OCI-LY3 (cell line): ENCODE measurements around the gene MAGI2.

ENCODE experiments used
- H2AFZ ChIP-seq: fragments of 200-600, 300-600 bp; shearing (Covaris generic); 2 replicates; pipeline ENCODE4 v1.6.0; 2014; ENCODE audit warnings: antibody characterized with exemption, low read depth, low read length
- H3K27ac ChIP-seq: fragments of 200-600, 300-600 bp; sonication (generic); 2 replicates; pipeline ENCODE4 v1.5.1; 2014; ENCODE audit warnings: mild to moderate bottlenecking, low read length, moderate library complexity, mixed read lengths
- H3K27me3 ChIP-seq: fragments of 200-600, 300-600 bp; sonication (generic); 2 replicates; pipeline ENCODE4 v1.6.1; 2014; ENCODE audit warnings: low read depth, low read length, mixed read lengths
- H3K36me3 ChIP-seq: fragments of 200-600, 300-600 bp; sonication (generic); replicated peaks from 2 replicates; pipeline ENCODE3; 2014; ENCODE audit warnings: low read depth, low read length, mixed read lengths
- H3K4me1 ChIP-seq: fragments of 300-600, 200-600 bp; sonication (generic); 2 replicates; pipeline ENCODE4 v1.6.1; 2014; ENCODE audit warnings: low read length, mixed read lengths
- H3K4me2 ChIP-seq: fragments of 200-600, 300-600 bp; sonication (generic); 2 replicates; pipeline ENCODE4 v1.6.1; 2014; ENCODE audit warnings: low read length, mixed read lengths
- H3K4me3 ChIP-seq: fragments of 300-600, 200-600 bp; sonication (generic); 2 replicates; pipeline ENCODE4 v1.5.1; 2014; ENCODE audit warnings: antibody characterized with exemption, mild to moderate bottlenecking, low read length, moderate library complexity
- H3K79me2 ChIP-seq: fragments of 300-600, 200-600 bp; shearing (Covaris generic); 2 replicates; pipeline ENCODE4 v1.6.1; 2014; ENCODE audit warnings: mild to moderate bottlenecking, low read length, mixed read lengths
- H3K9ac ChIP-seq: fragments of 300-600, 200-600 bp; shearing (Covaris generic); 2 replicates; pipeline ENCODE4 v1.6.0; 2014; ENCODE audit warnings: mild to moderate bottlenecking, low read length, moderate library complexity
- H3K9me3 ChIP-seq: fragments of 200-600, 300-600 bp; shearing (Covaris generic); 2 replicates; pipeline ENCODE4 v1.6.1; 2014; ENCODE audit warnings: low read length, mixed read lengths; ENCODE audit not compliant: insufficient read depth
- H4K20me1 ChIP-seq: fragments of 200-600, 300-600 bp; sonication (generic); 2 replicates; pipeline ENCODE4 v1.6.1; 2016; ENCODE audit warnings: low read length, mixed read lengths; ENCODE audit not compliant: insufficient read depth
- CTCF ChIP-seq: fragments of 200-600, 300-600 bp; sonication (generic); IDR thresholded peaks from 2 replicates; pipeline ENCODE4 v1.5.1; 2014; ENCODE audit warnings: antibody characterized with exemption, low read length, low read depth
- EZH2phosphoT487 ChIP-seq: fragments of 200-600 bp; shearing (Covaris generic); IDR thresholded peaks from 2 replicates; pipeline ENCODE4 v1.6.1; 2018; ENCODE audit warnings: antibody characterized with exemption, mixed run types, low read depth

The MAGI2 gene

GRCh38 chr7:79434098-79434497, 19.4 kb downstream of the MAGI2 start:
- no peak for TF ChIP-seq CTCF
- no peak for TF ChIP-seq EZH2phosphoT487
- no peak overlapping the region for H3K4me2 ChIP-seq
- no peaks in the 10 kb centered on the region for H4K20me1 ChIP-seq
- no peaks in the 10 kb centered on the region for H3K79me2 ChIP-seq
- no peak overlapping the region for H2AFZ ChIP-seq
- H3K4me1 ChIP-seq, result no peaks in the 10 kb centered on the region
- no peaks in the 10 kb centered on the region for H3K27me3 ChIP-seq
- H3K4me3 ChIP-seq, result no peak overlapping the region
- H3K36me3 ChIP-seq, result no peaks in the 10 kb centered on the region
- no peaks in the 10 kb centered on the region for H3K9me3 ChIP-seq
- H3K9ac ChIP-seq, result no peak overlapping the region
- H3K27ac ChIP-seq, result no peak overlapping the region

- H3K4me2 ChIP-seq, result no peak overlapping the region
- no peak overlapping the region for H2AFZ ChIP-seq
- TF ChIP-seq CTCF (no peak), EZH2phosphoT487 (no peak)
- H3K9me3 ChIP-seq, result no peaks in the 10 kb centered on the region
- no peaks in the 10 kb centered on the region for H3K4me1 ChIP-seq
- H4K20me1 ChIP-seq, result no peaks in the 10 kb centered on the region
- H3K27ac ChIP-seq, result no peak overlapping the region
- no peaks in the 10 kb centered on the region for H3K27me3 ChIP-seq
- H3K36me3 ChIP-seq, result no peaks in the 10 kb centered on the region
- no peaks in the 10 kb centered on the region for H3K79me2 ChIP-seq
- no peak overlapping the region for H3K4me3 ChIP-seq
- no peak overlapping the region for H3K9ac ChIP-seq
Measured at GRCh38 chr7:79430391-79430790, 23.1 kb downstream of the MAGI2 start.

GRCh38 chr7:79425665-79426064, 27.8 kb downstream of the MAGI2 start:
- Histone ChIP-seq H3K79me2 (no peaks in the 10 kb centered on the region), H3K4me1 (no peaks in the 10 kb centered on the region)
- no peak for TF ChIP-seq EZH2phosphoT487
- no peak for TF ChIP-seq CTCF

GRCh38 chr7:79421751-79422150, 31.7 kb downstream of the MAGI2 start:
- H3K4me1 ChIP-seq, result no peaks in the 10 kb centered on the region
- no peak overlapping the region for H3K9ac ChIP-seq
- H4K20me1 ChIP-seq, result no peaks in the 10 kb centered on the region
- no peaks in the 10 kb centered on the region for H3K36me3 ChIP-seq
- no peak overlapping the region for H2AFZ ChIP-seq
- no peaks in the 10 kb centered on the region for H3K9me3 ChIP-seq
- H3K4me3 ChIP-seq, result no peak overlapping the region
- H3K27ac ChIP-seq, result no peak overlapping the region
- no peaks in the 10 kb centered on the region for H3K27me3 ChIP-seq
- TF ChIP-seq CTCF, result no peak
- TF ChIP-seq EZH2phosphoT487, result no peak
- H3K79me2 ChIP-seq, result no peaks in the 10 kb centered on the region
- no peak overlapping the region for H3K4me2 ChIP-seq

More at GRCh38 chr7:79425665-79426064, 27.8 kb downstream of the MAGI2 start:
- H3K4me3 ChIP-seq, result no peak overlapping the region
- no peak overlapping the region for H3K9ac ChIP-seq
- H2AFZ ChIP-seq, result no peak overlapping the region
- H3K27me3 ChIP-seq, result no peaks in the 10 kb centered on the region
- no peak overlapping the region for H3K27ac ChIP-seq
- no peak overlapping the region for H3K4me2 ChIP-seq
- no peaks in the 10 kb centered on the region for H3K36me3 ChIP-seq
- no peaks in the 10 kb centered on the region for H4K20me1 ChIP-seq
- no peaks in the 10 kb centered on the region for H3K9me3 ChIP-seq
